Fibroblast of peridontal ligament (primary cell): Measurements from ENCODE around the gene GAREM1.

Experiments used
- DNase-seq: peaks from one replicate; pipeline ENCODE4 v3.0.0-alpha.2; 2010; ENCODE audit errors: extremely low read depth

The GAREM1 gene

GRCh38 chr18:32328379-32328778, 142.3 kb downstream of the GAREM1 start:
- DNase-seq, result peak; percentile 36

GRCh38 chr18:32326450-32327308, 144.0 kb downstream of the GAREM1 start:
- DNase-seq, result peak; percentile 54

DNA sequence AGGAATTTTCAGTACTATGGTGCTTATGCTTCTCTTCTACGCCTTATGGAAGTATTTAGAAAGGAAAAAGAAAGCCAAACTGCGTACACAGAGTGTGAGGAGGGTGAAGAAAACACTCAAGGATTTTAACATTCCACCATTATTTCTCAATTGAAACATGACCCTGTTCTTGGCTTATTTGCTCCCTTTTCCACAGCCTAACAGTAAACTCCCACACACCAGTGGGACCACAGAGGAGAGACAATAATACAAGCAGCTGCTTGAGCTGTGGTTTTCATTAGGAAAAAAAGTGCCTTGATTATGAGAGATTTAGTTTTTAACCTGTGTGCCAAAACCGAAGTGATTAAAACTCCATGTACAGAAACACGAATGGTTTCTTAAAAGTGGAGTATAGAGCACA, 146.5 kb downstream of the GAREM1 start:
- peak; percentile 85 for DNase-seq

GRCh38 chr18:32321826-32322225, 148.9 kb downstream of the GAREM1 start:
- no peak for DNase-seq

- DNase-seq, result no peak
Measured at GRCh38 chr18:32319084-32319483, 151.6 kb downstream of the GAREM1 start.

DNA sequence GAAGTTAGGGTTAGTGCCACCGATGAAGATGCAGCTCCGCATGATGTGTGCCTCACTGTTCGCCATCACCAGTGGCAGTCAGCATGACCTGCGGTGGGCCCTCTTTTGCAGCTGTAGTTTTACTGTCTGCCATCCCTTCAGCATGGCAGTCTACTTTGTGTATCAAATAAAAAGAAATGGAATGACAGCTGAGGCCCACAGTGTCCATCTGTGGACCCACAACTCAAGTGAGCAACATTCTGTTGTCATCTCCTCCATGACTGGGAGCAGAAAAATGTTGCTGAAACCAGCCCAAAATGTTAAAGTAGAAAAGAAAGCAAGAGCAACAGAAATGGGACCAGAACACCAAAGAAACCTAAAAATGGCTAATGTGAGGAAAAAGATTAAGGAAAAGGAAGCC, 152.1 kb downstream of the GAREM1 start:
- no peak for DNase-seq

GRCh38 chr18:32317651-32318050, 153.0 kb downstream of the GAREM1 start:
- peak; percentile 67 for DNase-seq

GRCh38 chr18:32315881-32316280, 154.8 kb downstream of the GAREM1 start:
- no peak for DNase-seq

- DNase-seq, result no peak
Measured at GRCh38 chr18:32310774-32311173, 159.9 kb downstream of the GAREM1 start.

DNA sequence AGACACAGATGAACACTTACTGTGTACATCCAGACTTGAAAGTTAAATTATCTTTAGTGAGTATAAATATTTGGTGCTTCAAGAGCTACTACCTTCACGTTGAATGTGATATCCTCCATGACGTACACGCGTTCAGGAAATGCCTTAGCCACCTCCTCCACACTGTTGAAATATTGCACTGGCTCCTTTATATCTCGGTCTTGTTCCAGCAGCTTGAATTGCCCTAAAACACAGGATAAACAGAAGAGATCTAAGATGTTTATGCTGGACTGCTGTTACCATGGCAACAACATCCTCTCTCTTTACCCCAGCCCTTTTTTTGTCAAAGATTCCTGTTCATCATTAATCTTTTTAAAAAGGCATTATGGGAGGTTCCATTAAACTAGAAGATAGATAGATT, 160.6 kb downstream of the GAREM1 start:
- peak; percentile 50 for DNase-seq

DNA sequence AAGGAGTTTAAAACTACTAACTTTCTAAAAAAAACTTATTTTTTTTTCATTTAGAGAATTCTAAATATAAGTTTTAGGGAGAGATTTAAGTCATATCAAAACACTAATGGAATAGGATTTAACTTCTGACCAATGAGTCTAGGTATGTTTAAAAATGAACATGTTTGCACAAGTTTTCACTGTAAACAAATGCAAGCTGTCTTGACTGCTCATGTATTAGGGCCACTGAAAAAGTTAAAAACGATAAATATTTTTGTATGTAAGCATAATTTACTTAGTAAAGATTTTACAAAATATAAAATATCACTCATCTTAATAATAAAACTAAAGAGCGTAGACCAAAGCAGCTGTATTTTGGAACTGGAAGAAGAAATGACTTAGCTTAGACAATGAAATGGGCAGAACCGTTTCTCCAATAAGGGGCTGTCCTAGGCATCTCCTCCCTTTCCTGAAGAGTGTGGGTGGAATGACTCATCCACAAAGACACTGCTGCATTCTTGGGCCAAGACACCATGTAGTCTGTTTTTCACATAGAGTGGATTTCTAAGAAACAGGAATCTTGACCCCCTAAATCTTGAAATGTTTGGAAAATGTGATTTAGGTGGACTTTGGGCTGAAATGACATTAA, 162.1 kb downstream of the GAREM1 start:
- DNase-seq, result peak; percentile 78

GRCh38 chr18:32303400-32303799, 167.3 kb downstream of the GAREM1 start:
- DNase-seq, result no peak

DNA sequence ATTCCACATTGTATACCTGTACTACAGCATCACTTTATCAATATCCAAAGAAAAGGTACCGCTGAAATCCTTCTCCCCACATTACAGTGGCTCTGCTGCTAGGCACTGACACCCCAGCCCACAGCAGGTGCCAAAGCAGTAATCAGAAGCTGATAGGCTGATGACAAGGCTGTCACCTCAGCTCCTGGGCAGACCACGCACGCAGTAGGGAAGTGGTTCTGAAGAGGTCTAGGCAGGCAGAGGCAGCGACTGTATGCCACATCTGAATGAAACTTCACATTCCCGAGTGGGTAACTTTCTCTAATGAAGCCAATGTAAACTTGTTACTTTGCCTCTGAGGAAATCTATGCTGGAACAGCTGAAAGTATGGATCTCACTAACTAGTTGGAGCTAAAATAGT, 167.9 kb downstream of the GAREM1 start:
- no peak for DNase-seq

DNA sequence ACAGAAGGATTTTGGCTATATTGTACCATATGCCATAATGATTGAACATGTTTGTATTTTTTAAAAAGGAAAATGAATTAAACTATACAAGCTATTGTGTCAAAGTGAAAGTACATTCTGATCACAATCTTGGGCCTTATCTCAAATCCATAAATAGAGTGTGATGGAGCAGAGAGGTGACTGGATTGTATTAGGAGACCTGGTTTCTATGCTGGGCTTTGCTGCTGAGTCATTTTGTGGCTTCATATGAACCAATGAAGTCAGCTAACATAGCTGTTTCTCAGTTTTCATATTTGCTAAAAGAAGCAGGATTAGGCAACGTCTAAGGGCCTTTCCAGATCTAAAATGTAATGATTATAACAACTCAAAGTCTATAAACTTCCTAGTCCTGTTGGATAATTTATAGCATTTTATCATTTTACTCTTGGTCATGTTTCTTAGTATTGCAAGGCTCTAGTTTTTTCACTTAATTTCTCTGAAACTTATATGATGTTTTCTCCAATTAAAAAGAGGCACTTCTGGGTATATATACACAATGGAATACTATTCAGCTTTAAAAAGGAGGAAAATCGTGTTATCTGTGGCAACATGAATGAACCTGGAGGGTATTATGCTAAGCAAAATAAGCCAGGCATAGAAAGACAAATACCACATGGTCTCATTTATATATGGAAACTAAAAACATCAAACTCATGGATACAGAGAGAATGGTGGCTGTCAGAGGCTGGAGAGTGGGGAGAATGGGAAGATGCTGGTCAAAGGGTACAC, 168.5 kb downstream of the GAREM1 start:
- peak; percentile 91 for DNase-seq

GRCh38 chr18:32301361-32301760, 169.3 kb downstream of the GAREM1 start:
- DNase-seq, result no peak

DNA sequence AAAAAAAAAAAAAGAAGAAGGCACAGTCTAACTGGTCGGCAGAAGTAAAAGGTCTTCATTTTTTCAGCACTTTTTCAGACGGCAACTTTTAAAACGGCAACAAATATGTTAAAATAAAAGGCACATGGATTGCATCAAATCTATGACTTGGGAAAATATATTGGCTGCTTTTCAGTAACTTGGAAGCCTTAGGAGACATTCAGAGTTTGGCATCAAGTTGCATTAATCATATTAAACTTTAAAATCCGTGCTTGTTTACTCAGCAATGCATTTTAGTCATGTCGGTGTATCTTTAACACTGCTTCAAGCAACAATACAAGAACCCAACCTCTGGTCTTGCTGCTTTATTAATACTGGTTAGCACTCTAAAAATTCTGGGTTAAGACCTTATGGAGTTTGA, 169.8 kb downstream of the GAREM1 start:
- peak; percentile 55 for DNase-seq

DNA sequence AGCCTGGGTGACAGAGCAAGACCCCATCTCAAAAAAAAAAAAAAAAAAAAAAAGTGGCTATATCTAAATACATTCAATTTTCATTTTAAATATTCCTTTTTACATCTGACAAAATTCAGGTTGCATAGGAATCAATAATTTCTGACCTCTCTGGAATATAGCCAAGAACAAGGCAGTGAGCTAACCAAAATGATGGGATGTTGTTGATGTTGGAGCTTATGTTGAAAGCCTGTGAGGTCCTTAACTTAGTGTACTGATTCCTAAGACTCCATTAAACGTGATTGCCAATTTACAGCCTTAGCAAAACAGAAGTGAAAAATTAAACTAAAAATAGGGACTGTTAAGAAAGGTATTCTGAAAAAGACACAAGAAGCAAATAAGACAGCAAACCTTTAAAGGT, 171.2 kb downstream of the GAREM1 start:
- DNase-seq, result no peak

DNA sequence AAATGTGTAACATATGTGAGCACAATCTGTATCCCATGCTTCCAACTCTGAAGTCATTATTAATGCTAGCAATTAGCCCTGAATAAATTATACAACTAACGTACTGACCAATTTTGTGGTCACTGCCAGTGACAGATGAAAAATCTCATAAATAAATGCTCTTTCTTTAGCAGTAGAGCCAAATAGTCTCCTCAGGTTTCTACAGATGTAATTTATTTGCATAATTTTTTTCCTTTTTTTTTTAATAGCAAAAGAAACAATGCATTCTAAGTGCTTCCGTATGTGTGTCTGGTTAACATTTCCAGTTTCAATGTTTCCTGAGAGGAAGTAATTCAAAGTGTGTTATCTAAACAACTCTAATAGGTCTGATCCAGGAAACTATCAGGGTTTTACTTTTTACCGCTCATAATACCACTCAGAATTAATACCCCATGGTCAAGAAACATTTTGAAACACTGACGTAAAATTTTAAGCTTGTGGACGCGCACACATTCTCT, 172.5 kb downstream of the GAREM1 start:
- DNase-seq, result no peak

GRCh38 chr18:32297579-32298170, 173.0 kb downstream of the GAREM1 start:
- DNase-seq, result no peak

DNA sequence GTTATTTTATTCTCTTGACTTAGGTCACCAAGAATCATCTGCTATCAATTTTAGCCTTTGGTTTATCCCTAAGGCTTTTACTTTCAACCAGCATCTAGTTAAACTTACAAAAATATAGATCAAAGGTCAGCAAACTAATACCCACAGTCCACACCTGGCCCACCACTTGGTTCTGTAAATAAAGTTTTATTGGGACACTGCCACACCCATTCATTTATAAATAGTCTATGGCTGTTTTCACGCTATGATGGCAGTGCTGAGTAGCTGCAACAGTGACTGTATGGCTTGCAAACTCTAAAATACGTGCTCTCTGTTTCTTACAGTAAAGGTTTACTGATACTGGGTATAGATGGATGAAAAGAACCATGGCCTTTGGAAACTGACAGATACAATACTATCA, 173.8 kb downstream of the GAREM1 start:
- no peak for DNase-seq

DNA sequence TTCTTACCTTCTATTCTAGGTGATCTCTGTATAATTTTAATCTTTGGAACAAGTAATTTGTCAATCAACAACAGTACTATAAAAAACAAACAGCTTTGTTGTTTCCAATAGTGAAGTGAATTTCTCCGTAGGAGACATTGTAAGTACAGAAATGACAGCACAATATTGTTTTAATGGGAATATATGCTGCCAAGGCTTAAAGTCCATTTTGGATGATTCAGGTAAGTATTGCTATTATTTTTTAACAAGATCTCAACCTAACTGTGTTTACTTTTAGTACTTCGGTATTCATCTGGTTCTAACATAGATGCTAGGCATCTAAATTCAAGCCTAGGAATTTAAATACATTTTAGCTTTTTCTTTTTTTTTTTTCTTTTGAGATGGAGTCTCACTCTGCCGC, 175.1 kb downstream of the GAREM1 start:
- no peak for DNase-seq

GRCh38 chr18:32293107-32293506, 177.6 kb downstream of the GAREM1 start:
- DNase-seq, result no peak
